Fibroblast of skin of right biceps (primary cell): Measurements from ENCODE around the gene MARK4.

Experiments used
- DNase-seq: peaks from one replicate; pipeline ENCODE4 v3.0.0-alpha.2; 2013

MARK4 gene

GRCh38 chr19:45344621-45345505, 93.8 kb downstream of the MARK4 start:
- no peak for DNase-seq

- DNase-seq = no peak
Measured at GRCh38 chr19:45345506-45345860, 94.4 kb downstream of the MARK4 start.

GRCh38 chr19:45346449-45346848, 95.4 kb downstream of the MARK4 start:
- no peak for DNase-seq

GRCh38 chr19:45347570-45348366, 96.7 kb downstream of the MARK4 start:
- no peak for DNase-seq

- no peak for DNase-seq
Measured at GRCh38 chr19:45348367-45349125, 97.5 kb downstream of the MARK4 start.

- no peak for DNase-seq
Measured at GRCh38 chr19:45349126-45349415, 98.0 kb downstream of the MARK4 start.

- no peak for DNase-seq
Measured at GRCh38 chr19:45349430-45349941, 98.4 kb downstream of the MARK4 start.

GRCh38 chr19:45350477-45351058, 99.5 kb downstream of the MARK4 start:
- no peak for DNase-seq

- DNase-seq = no peak
Measured at GRCh38 chr19:45351401-45351952, 100.4 kb downstream of the MARK4 start.

- no peak for DNase-seq
Measured at GRCh38 chr19:45352062-45352461, 101.0 kb downstream of the MARK4 start.

GRCh38 chr19:45352471-45352870, 101.4 kb downstream of the MARK4 start:
- DNase-seq = no peak

GRCh38 chr19:45352914-45353796, 102.1 kb downstream of the MARK4 start:
- DNase-seq = no peak

GRCh38 chr19:45354241-45354842, 103.3 kb downstream of the MARK4 start:
- no peak for DNase-seq
